Fibroblast of skin of right biceps (primary cell): ENCODE data around the gene LGALS7B.
"Not testable (repeated sequence)": the region's sequence is repeated elsewhere in the genome, so short reads cannot be mapped to it uniquely, and the experiment has no call there.

Experiments
- DNase-seq: peaks from one replicate; pipeline ENCODE4 v3.0.0-alpha.2; 2013

LGALS7B gene

DNA sequence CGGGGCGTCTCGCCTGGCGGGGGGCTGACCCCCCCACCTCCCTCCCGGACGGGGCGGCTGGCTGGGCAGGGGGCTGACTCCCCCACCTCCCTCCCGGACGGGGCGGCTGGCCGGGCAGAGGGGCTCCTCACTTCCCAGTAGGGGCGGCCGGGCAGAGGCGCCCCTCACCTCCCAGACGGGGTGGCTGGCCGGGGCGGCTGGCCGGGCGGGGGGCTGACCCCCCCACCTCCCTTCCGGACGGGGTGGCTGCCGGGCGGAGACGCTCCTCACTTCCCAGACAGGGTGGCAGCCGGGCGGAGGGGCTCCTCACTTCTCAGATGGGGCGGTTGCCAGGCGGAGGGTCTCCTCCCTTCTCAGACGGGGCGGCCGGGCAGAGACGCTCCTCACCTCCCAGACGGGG lies 8.8 kb downstream of the LGALS7B start:
- DNase-seq: not testable (repeated sequence)

GRCh38 chr19:38799104-38799503 lies 10.1 kb downstream of the LGALS7B start:
- no peak for DNase-seq

GRCh38 chr19:38800577-38801347 lies 11.8 kb downstream of the LGALS7B start:
- no peak for DNase-seq

DNA sequence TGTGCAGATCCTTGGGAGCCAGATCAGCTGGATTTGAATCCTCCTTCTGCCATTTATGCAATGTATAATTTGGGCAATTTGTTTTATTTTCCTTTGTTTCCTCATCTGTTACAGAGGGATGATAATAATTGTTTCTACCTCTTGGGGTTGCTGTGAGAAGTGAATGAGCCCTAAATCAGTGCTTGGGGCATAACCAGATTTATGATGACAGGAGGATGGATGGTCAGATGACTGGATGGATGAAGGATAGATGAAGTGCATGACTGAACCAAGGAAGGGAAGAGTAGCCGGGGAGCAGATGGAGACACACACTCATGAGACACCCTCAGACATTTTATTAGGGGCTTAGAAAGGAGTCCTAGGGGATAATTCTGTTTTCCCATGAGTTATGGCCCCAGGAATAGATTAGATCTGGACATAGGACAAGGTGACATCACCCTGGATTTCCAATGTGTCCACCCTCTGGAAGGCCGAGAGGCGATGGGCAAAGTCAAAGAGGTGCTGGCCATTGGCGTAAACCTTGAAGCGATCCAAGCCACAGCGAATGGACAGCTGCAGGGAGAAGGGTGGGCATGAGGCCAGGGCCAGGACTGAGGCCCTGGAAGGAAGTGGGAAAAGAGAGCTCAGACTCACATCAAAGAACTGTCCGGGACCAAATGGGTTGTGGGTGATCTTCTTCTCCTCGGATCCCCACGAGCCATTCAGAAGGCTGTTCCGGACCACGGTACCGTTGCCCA lies 12.5 kb downstream of the LGALS7B start:
- no peak for DNase-seq

DNA sequence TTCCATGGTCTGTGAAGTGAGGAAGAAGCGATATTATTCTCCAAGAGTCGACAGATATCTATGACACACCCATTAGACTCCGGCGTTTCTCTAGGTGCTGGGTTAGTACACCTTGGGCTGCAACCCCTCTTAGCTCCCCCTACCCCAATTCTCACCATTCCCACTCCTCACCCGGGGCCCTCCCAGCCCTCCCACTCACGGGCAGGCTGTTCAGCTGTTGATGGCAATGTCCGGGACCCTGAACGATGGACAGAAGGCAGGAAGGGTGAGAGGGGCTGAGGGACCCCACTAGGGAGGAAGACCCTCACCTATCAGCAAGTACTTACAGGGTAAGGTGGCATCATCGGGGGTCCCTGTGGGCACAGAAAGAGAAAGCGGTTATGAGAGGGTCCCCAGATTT lies 14.5 kb downstream of the LGALS7B start:
- no peak for DNase-seq

DNA sequence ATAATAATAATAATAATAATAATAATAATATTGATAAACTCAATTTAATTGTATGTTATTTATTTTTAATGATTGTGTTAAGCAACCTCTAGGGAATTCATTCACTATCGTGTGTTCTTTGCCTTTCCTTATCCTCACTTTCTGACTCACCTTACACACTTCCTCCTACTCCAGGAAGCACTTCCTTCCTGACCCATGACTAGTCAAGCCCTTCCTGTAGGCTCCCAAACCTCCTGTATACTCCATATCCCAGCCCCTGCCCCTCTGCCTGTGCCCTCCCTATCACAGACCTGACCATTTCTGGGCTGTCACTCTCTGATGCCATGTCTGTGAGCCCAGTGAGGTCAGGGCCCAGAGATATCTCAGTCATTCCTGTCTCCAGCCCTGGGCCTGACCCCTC lies 16.2 kb downstream of the LGALS7B start:
- no peak for DNase-seq

- no peak for DNase-seq
Measured at GRCh38 chr19:38806371-38806770, 17.4 kb downstream of the LGALS7B start.

GRCh38 chr19:38807374-38808098 lies 18.5 kb downstream of the LGALS7B start:
- not testable (repeated sequence) for DNase-seq

DNA sequence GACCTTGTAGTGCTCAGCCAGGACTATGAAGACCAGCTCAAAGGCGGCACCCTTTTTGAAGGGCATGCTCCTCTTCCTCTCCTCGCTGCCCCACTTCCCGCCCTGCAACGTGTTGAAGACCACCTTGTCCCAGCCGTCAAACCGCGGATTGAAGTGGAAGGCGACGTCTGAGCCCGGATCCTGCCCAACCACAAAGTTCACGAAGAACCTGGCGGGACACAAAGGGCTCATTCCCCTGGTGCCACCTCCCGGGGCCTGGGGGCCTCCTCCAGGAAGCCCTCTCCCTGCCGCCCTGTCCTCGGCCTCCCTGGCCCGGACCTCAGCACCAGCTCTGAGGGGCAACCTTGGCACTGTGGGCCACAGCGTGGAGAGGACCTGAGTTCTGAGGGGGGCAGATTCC lies 19.7 kb downstream of the LGALS7B start:
- DNase-seq: no peak

GRCh38 chr19:38809592-38810252 lies 20.7 kb downstream of the LGALS7B start:
- DNase-seq: no peak

- no peak for DNase-seq
Measured at GRCh38 chr19:38812009-38812840, 23.2 kb downstream of the LGALS7B start.

- no peak for DNase-seq
Measured at GRCh38 chr19:38812841-38813320, 23.9 kb downstream of the LGALS7B start, which contains the start of gene LGALS4. Gene LGALS4, minus strand, starts transcription at chr19:38812945. Its CDS starts 59 bp downstream, at chr19:38812886.

DNA sequence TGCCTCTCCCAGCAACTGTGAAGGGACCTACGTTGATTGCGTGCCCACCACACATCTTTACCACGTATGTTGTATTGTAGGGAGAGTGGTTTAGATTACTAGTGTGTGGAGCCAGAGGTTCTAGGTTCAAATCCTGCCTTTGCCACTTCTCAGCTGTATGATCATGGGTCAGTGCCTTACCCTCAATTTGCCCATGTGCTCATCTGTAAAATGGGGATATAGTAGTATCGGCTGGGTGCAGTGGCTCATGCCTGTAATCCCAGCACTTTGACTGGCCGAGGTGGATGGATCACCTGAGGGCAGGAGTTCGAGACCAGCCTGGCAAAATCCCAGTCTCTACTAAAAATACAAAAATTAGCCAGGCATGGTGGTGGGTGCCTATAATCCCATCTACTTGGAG lies 24.3 kb downstream of the LGALS7B start:
- no peak for DNase-seq

GRCh38 chr19:38813932-38814331 lies 24.9 kb downstream of the LGALS7B start:
- DNase-seq: not testable (repeated sequence)

DNA sequence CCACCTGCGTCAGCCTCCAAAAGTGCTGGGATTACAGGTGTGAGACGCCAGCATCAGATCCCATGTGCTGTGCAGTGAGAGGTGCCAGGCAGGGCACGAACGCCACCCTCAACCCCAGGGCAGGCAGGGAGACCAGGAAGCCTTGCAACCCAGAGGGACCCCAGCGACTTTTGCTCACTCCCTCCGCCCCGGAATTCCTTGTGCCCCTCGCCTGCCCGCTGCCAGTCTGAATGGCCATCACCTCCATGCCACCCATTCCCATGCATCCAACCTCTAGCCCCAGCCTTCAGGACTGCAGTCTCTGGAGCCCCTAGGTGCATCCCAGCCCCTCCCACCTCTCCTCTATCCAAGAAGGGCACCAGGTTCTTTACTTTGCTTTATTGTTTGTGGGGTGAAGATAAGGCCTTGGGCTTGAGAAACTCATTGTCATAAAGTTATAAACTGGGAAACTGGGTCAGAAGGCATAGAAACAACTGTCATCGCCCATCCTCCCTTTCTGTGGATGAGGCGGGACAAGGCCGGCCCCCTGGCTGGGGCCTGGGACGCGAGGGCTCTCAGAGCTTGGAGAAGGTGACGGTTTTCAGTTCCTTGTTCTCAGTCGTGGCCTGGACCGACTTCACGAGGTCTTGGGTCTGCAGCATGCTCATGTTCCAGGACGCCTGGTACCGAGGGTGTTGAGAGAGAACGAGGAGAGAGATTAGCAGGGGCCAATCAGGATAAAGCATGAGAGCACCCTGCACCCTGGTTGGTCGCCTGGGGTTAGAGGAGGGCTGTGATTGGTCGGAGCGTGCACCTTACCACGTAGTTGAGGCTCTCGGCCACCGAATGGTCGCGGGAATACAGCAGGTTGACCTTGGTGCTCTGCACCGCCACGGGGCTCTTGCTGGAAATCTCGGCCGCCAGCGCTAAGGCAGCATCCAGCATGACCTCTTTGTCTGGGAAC lies 26.3 kb downstream of the LGALS7B start:
- DNase-seq: no peak

- DNase-seq: no peak
Measured at GRCh38 chr19:38816131-38816750, 27.2 kb downstream of the LGALS7B start.

DNA sequence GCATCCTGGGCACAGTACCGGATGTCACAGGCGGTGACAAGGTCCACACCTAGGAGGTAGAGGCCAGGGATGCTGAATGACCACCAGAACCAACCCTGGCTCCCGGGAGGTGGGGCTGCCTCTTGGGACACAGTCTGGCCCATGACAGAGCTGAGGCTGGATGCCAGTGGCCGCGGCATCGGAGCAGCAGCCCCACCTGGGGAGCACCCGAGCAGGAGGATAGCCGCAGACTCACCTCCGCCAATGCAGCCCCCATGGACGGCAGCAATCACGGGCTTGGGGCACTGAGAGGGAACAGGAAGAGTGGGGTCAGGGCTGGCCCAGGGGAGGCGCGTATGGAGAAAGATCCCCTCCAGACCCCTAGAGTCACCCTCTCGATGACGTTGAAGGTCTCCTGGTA lies 28.1 kb downstream of the LGALS7B start:
- no peak for DNase-seq

DNA sequence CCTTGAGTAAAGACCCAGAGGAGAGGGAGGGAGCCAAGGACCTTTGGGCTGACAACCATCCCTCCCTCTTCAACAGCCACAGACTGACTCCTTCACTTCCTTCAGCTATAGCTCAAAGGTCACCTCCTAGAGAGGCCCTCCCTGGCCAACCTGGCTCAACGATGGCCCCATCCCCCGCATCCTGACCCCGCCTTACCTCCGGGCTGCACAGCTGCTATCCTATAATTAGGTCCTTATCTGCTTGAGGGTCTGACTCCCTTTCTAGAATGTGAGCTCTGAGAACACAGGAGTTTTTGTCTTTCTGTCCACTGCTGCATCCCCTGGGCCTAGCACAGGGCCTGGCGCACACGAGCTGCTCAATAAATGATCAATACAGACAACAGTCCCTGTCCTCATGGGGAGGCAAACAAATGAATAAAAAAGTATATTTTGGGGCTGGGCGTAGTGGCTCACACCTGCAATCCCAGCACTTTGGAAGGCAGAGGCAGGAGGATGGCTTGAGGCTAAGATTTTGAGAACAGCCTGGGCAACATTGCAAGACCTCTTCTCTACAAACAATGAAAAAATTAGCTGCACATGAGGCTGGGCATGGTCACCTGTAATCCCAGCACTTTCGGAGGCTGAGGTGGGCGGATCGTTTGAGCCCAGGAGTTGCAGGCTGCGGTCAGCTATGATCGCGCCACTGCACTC lies 30.4 kb downstream of the LGALS7B start:
- no peak for DNase-seq

DNA sequence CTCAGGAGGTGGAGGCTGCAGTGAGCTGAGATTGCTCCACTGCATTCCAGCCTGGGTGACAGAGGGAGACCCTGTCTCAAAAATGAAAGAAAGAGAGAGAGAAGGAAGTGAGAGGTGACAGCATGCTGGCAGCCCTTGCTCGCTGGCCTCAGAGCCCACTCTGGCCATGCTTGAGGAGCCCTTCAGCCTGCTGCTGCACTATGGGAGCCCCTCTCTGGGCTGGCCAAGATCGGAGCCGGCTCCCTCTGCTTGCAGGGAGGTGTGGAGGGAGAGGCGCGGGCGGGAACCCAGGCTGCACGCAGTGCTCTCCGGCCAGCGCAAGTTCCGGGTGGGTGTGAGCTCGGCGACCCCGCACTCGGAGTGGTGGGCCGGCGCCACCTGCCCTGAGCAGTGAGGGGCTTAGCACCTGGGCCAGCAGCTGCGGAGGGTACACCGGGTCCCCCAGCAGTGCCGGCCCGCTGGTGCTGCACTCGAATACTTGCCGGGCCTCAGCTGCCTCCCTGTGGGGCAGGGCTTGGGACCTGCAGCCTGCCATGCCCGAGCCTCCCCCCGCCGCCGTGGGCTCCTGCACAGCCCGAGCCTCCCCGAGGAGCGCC lies 32.3 kb downstream of the LGALS7B start:
- DNase-seq: not testable (repeated sequence)
